ENCODE data around the gene ZBTB7C.

DNA sequence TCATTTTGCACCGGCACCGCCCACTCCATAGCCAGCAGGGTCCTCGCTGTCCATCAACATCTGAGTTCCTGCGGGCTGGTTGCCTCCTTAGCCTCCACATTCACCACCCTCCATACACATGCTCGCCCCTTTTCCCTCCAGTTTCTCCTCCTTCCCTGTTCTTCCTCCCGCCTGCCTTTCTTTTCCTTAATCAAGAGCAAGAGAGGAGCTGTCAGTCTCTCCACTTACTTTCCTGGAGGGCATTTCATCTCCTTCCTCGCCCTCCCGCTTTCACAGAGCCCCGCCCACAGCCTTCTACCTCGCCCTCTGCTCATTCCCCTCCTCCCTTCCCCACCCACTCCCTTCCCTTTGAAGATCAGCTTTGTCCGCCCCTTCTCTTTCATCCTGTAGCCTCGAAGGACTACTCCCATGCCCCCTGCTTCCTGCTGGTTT, 13.8 kb upstream of the ZBTB7C start:
- TF ChIP-seq CTCF (optimal IDR thresholded peaks at IDR 0.05 in 1 of 3, IDR thresholded peaks at IDR 0.05 in 1 of 3, conservative IDR thresholded peaks at IDR 0.05 in 1 of 3; ENCODE audit: extremely low read depth in 1 of 3, insufficient read depth in 2 of 3, low read length in 3 of 3) (no peak), EZH2 (IDR thresholded peaks at IDR 0.05; ENCODE audit: low read length) (no peak)
